Spleen (tissue), 11 donors: ENCODE data around the gene COL27A1. TPM values are rescaled to one million over a fixed set of nuclear protein-coding genes. Genes with fewer than 3 reads are reported as not detected.

Experiments
- DNase-seq: peaks from one replicate; pipeline ENCODE4 v3.0.0-alpha.2; 2020
- H3K27ac ChIP-seq, 8 donors: fragments of 200-600 bp; sonication (generic) in 7 of 8; 1 replicate in 4 of 8; 2 replicates in 4 of 8; pipeline versions ENCODE4 v1.5.0 to v1.8.0; 2016 to 2021; ENCODE audit warnings: inconsistent platforms in 4 of 8, mild to moderate bottlenecking in 4 of 8, moderate library complexity in 1 of 8
- H3K27me3 ChIP-seq, 7 donors: fragments of 200-600 bp; sonication (generic) in 6 of 7; replicated peaks in 1 of 7; 1 replicate in 4 of 7; 2 replicates in 3 of 7; pipeline versions ENCODE4 v1.5.0 to v1.8.0; 2016 to 2021; ENCODE audit warnings: inconsistent platforms in 3 of 7, mild to moderate bottlenecking in 1 of 7
- H3K36me3 ChIP-seq, 6 donors: fragments of 200-600 bp; sonication (generic) in 5 of 6; 1 replicate in 4 of 6; 2 replicates in 2 of 6; pipeline versions ENCODE4 v1.5.0 to v1.8.0; 2016 to 2021; ENCODE audit warnings: inconsistent platforms in 2 of 6
- H3K4me1 ChIP-seq, 6 donors: fragments of 200-600 bp; sonication (generic) in 5 of 6; 1 replicate in 3 of 6; 2 replicates in 3 of 6; pipeline versions ENCODE4 v1.5.0 to v1.8.0; 2016 to 2021; ENCODE audit warnings: inconsistent platforms in 3 of 6
- H3K4me3 ChIP-seq, 8 donors: fragments of 200-600 bp; sonication (generic) in 7 of 8; 1 replicate in 4 of 8; 2 replicates in 4 of 8; pipeline versions ENCODE4 v1.5.0 to v1.8.0; 2016 to 2021; ENCODE audit warnings: inconsistent platforms in 4 of 8, mild to moderate bottlenecking in 4 of 8, moderate library complexity in 2 of 8
- H3K9me3 ChIP-seq, 8 donors: fragments of 200-600 bp; sonication (generic) in 7 of 8; 1 replicate in 4 of 8; 2 replicates in 4 of 8; pipeline versions ENCODE4 v1.5.0 to v1.8.0; 2016 to 2021; ENCODE audit warnings: inconsistent platforms in 4 of 8
- POLR2A ChIP-seq, 3 donors: fragments of 450-650 bp; IDR thresholded peaks; one replicate each; pipeline ENCODE4 v1.5.1; 2017; ENCODE audit warnings: antibody characterized with exemption in 3 of 3, mild to moderate bottlenecking in 1 of 3
- POLR2AphosphoS5 ChIP-seq, 3 donors: sonication (generic); formaldehyde crosslinking; IDR thresholded peaks; one replicate each; pipeline ENCODE4 v1.5.1; 2017; ENCODE audit warnings: antibody characterized with exemption in 3 of 3
- WGBS, 5 donors: extraction: QIAGEN DNeasy Blood & Tissue Kit in 3 of 5; methylation state at CpG; one replicate each; pipeline versions ENCODE4 v1.1.5 to v1.1.7; 2013 to 2018; 5-methylcytosine and 5-hydroxymethylcytosine counted together
- intact Hi-C: fragments of 100-400 bp; cut with DNase I; formaldehyde crosslinking; loops from one replicate; pipeline ENCODE4 v1.15.0; 2023; ENCODE audit warnings: low total_unique reads
- polyA plus RNA-seq, 3 donors: library from polyadenylated mRNA; stranded (reverse); fragments of 200-250 nt; gene quantifications; one replicate each; pipeline ENCODE4 v1.2.1, GENCODE V29; 2013
- total RNA-seq, 7 donors: library from RNA; depleted of rRNA in 3 of 7; stranded (reverse); fragments of >200 nt in 3 of 7; fragmentation: NEBNext Ultra II Directional in 4 of 7; extraction: Animal tissue kit (Norgen Biotek cat#: 25700) in 4 of 7; gene quantifications; one replicate each; pipeline versions ENCODE4 v1.1.0 to v1.2.1, GENCODE V29; 2016 to 2021
- TF ChIP-seq, protein P1 (sequence below), 11 experiments: fragments of 200-600 bp in 7 of 11; fragments of 450-650 bp in 4 of 11; sonication (generic) in 4 of 11; IDR thresholded peaks in 8 of 11; conservative IDR thresholded peaks in 3 of 11; 1 replicate in 7 of 11; 2 replicates in 4 of 11; pipeline versions ENCODE4 v1.4.0 to v1.8.0; 2016 to 2021; ENCODE audit warnings: antibody characterized with exemption in 11 of 11, inconsistent platforms in 4 of 11, mild to moderate bottlenecking in 1 of 11
- donor health status: healthy with polysubstance abuse.
- donor health status: DM: no; HTN: no; CAD: no; lungs with moderate emphysema.
- donor health status: DM: no; HTN: no; CAD: no.
- donor health status: Bipolar disorder and iron deficiency.
- donor health status: healthy.
- donor health status: DM: no; HTN: no; CAD: no.
- donor health status: DM: yes; HTN: yes; CAD: no.

Gene COL27A1
- total and polyA plus RNA-seq, 10 donors: 2.1 to 23.4 (median 6.1) TPM

DNA sequence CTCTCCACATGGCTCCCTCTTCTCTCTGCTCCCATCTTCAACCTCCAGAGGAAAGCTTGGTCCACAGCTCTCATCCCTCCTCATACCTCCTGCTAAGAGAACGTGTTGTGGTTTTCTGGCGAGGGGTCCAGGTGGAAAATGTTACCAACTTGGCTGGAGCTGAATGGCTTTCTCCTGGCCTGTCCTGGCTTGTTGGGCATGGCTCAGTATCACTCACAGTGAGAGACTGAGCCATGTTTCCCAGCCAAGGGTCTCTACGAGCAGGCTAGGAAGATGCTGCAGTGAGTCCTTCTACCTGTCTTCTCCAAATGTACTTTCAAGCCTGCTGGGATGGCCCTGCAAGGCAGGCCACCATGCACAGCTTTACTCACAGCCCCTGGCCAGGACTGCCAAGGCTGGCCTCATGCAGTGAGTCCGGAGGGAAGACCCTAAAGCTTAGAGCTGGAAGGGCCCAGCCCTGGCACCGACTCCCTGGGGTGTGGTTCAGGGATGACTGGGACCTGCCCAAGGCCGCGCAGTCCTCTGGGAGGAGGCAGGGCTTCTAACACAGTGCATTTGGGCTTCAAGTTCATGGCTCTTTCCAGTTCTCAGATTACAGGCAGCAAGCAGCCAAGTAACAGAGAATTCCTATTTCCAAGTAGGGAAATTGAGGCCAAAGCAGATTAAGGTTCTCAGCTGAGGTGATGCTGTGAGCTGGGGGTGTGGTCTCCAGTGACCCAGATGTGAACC lies 59.5 kb downstream of the COL27A1 start:
- Histone ChIP-seq H3K27ac (peak overlapping the region in 1 of 8 donors; percentile 7), H3K27me3 (peaks cover 0 to 10% (median 0%) of the 10 kb centered on the region in 7 donors), H3K36me3 (no peaks in the 10 kb centered on the region), H3K4me3 (no peak overlapping the region), H3K4me1 (no peaks in the 10 kb centered on the region), H3K9me3 (no peaks in the 10 kb centered on the region)
- WGBS, 5 donors: 75 to 90% (median 81%) methylated on average over 6 to 7 of the region's 7 CpGs
- DNase-seq: no peak
- TF ChIP-seq, protein P1, sequence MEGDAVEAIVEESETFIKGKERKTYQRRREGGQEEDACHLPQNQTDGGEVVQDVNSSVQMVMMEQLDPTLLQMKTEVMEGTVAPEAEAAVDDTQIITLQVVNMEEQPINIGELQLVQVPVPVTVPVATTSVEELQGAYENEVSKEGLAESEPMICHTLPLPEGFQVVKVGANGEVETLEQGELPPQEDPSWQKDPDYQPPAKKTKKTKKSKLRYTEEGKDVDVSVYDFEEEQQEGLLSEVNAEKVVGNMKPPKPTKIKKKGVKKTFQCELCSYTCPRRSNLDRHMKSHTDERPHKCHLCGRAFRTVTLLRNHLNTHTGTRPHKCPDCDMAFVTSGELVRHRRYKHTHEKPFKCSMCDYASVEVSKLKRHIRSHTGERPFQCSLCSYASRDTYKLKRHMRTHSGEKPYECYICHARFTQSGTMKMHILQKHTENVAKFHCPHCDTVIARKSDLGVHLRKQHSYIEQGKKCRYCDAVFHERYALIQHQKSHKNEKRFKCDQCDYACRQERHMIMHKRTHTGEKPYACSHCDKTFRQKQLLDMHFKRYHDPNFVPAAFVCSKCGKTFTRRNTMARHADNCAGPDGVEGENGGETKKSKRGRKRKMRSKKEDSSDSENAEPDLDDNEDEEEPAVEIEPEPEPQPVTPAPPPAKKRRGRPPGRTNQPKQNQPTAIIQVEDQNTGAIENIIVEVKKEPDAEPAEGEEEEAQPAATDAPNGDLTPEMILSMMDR (IDR thresholded peaks at IDR 0.05 in 8 of 11, conservative IDR thresholded peaks at IDR 0.05 in 3 of 11): no peak
- TF ChIP-seq POLR2A (IDR thresholded peaks at IDR 0.05): no peak
- no peak for TF ChIP-seq POLR2AphosphoS5 (IDR thresholded peaks at IDR 0.05)
- intact Hi-C loops: no loop called here

DNA sequence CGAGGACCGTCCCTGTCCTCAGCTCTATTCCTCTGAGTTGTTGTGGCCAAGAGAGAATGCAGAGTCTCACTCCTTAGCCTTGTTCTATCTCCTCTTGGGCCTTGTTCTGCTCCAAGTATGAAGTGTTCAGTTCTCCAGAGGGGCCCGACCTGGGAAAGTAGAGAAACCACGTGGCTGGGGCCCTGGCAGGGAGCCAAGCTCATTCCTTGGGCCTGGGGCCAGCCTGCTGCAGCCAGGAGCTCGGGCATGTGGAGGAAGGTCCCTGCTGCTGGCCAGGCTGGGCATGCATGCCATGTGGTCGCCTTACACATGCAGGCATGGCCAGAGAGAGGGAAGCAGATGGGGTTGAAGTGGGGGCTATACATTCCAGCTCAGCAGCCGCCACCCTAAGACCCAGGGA lies 60.7 kb downstream of the COL27A1 start:
- Histone ChIP-seq H3K9me3 (no peaks in the 10 kb centered on the region), H3K36me3 (no peaks in the 10 kb centered on the region), H3K4me3 (no peak overlapping the region), H3K4me1 (no peaks in the 10 kb centered on the region), H3K27me3 (peaks cover 0 to 10% (median 0%) of the 10 kb centered on the region in 7 donors), H3K27ac (no peak overlapping the region)
- TF ChIP-seq POLR2A (IDR thresholded peaks at IDR 0.05) (no peak), POLR2AphosphoS5 (IDR thresholded peaks at IDR 0.05) (no peak)
- TF ChIP-seq, protein P1 (IDR thresholded peaks at IDR 0.05 in 8 of 11, conservative IDR thresholded peaks at IDR 0.05 in 3 of 11): no peak
- intact Hi-C loops: no loop called here
- DNase-seq: no peak
- WGBS, 5 donors: 46 to 66% (median 56%) methylated on average over 7 of the region's 7 CpGs

DNA sequence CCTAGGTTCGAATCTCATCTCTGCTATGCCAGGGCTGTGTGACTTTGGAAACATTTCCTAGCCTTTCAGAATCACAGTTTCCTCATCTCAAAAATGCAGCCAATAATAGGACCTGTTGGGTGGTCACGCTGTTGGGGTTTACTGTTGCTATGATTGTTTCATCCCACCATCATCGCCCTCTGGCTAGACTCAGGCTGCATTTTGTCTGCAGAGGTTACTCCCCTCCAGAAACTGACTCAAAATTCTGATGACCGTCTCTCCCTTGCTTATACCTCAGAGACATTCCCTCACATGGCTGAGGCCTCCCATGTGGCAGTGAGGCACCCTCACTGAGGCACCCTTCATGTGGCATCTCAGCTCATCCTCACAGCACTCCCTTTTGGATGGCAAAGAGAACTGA lies 61.6 kb downstream of the COL27A1 start:
- Histone ChIP-seq H3K9me3 (no peaks in the 10 kb centered on the region), H3K36me3 (no peaks in the 10 kb centered on the region), H3K4me3 (no peak overlapping the region), H3K27ac (no peak overlapping the region), H3K4me1 (no peaks in the 10 kb centered on the region), H3K27me3 (peaks cover 0 to 10% (median 0%) of the 10 kb centered on the region in 7 donors)
- no peak for DNase-seq
- intact Hi-C loops: no loop called here
- no peak for TF ChIP-seq POLR2AphosphoS5 (IDR thresholded peaks at IDR 0.05)
- WGBS, 5 donors: 75 to 96% (median 87%) methylated on average over 4 of the region's 4 CpGs

DNA sequence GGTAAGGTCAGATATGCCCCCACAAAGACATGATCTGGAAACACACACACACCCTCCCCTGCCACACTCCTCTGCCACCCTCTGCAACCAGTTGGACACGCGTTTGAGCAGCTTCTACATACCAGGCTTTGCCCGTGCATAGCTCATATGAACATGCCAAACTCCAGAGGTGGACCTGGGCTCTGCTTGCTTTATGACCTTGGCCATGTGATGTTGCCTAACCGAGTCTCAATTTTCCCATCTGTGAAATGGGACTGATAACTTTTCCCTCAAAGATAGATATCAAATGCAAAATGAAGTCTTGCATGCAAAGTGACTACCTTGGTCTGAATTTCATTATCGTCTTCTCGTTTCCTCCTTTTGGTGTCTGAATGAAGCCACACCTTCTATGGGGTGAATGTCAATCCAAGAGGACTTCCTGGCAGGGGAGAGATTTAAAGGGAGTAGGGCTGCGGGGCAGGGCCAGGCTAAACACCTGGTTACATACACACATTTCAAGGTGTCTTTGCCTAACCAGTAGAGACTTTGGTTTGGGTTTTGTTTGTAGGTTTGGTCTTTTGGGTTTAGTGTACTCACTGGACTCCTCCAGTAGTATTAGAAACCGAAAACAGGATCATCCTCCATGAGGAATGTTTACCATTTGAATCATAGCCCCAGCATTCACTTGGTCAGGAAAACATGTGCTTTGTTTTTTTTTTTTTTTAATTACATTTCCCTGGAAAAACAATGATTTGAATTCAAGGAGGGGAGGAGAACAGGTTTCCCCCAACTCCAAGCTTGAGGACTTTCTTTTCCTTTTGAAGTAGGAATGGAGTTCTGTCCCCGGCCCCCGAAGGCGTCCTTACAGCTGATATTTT lies 63.2 kb downstream of the COL27A1 start:
- peaks cover 0 to 10% (median 0%) of the 10 kb centered on the region in 7 donors for H3K27me3 ChIP-seq
- H3K9me3 ChIP-seq: no peaks in the 10 kb centered on the region
- no peaks in the 10 kb centered on the region for H3K4me1 ChIP-seq
- TF ChIP-seq, protein P1 (IDR thresholded peaks at IDR 0.05 in 8 of 11, conservative IDR thresholded peaks at IDR 0.05 in 3 of 11): no peak
- TF ChIP-seq POLR2AphosphoS5 (IDR thresholded peaks at IDR 0.05): no peak
- no peak for TF ChIP-seq POLR2A (IDR thresholded peaks at IDR 0.05)
- 86 to 96% (median 89%) methylated on average over 11 of the region's 11 CpGs for WGBS, 5 donors
- no peak overlapping the region for H3K4me3 ChIP-seq
- H3K27ac ChIP-seq: no peak overlapping the region
- intact Hi-C loops: no loop called here
- no peak for DNase-seq
- H3K36me3 ChIP-seq: no peaks in the 10 kb centered on the region
